Coronary artery (tissue), 2 donors: ENCODE results near the gene PCSK5.

ENCODE experiments used
- DNase-seq: peaks from one replicate; pipeline ENCODE4 v3.0.0-alpha.2; 2017; ENCODE audit warnings: low spot score
- H3K27ac ChIP-seq, 2 donors: fragments of 200-600 bp; sonication (generic); one replicate each; pipeline ENCODE4 v1.5.1; 2016 to 2019
- H3K4me3 ChIP-seq: fragments of 200-600 bp; sonication (generic); 2 replicates; pipeline ENCODE4 v1.5.1; 2016; ENCODE audit warnings: mild to moderate bottlenecking, moderate library complexity
- CTCF ChIP-seq: fragments of 200-600 bp; sonication (generic); IDR thresholded peaks from one replicate; pipeline ENCODE4 v1.5.1; 2019; ENCODE audit warnings: antibody characterized with exemption

The PCSK5 gene

GRCh38 chr9:76215066-76215465, 324.6 kb downstream of the PCSK5 start:
- no peak for DNase-seq
- Histone ChIP-seq H3K4me3 (no peak overlapping the region), H3K27ac (no peak overlapping the region)
- TF ChIP-seq CTCF = no peak

GRCh38 chr9:76216161-76216649, 325.7 kb downstream of the PCSK5 start:
- no peak overlapping the region for H3K27ac ChIP-seq
- TF ChIP-seq CTCF = no peak

GRCh38 chr9:76218117-76218885, 327.8 kb downstream of the PCSK5 start:
- DNase-seq = no peak
- TF ChIP-seq CTCF = no peak
- Histone ChIP-seq H3K4me3 (no peak overlapping the region), H3K27ac (no peak overlapping the region)

More at GRCh38 chr9:76216161-76216649, 325.7 kb downstream of the PCSK5 start:
- no peak overlapping the region for H3K4me3 ChIP-seq
- no peak for DNase-seq

- TF ChIP-seq CTCF = no peak
- no peak for DNase-seq
- no peak overlapping the region for H3K27ac ChIP-seq
- no peak overlapping the region for H3K4me3 ChIP-seq
Observed at GRCh38 chr9:76218886-76219445, 328.5 kb downstream of the PCSK5 start.

GRCh38 chr9:76219560-76220151, 329.2 kb downstream of the PCSK5 start:
- DNase-seq = no peak
- no peak overlapping the region for H3K27ac ChIP-seq
- TF ChIP-seq CTCF = no peak
- no peak overlapping the region for H3K4me3 ChIP-seq

GRCh38 chr9:76221423-76221822, 330.9 kb downstream of the PCSK5 start:
- H3K27ac ChIP-seq = no peak overlapping the region
- no peak for DNase-seq
- TF ChIP-seq CTCF = no peak
- H3K4me3 ChIP-seq = no peak overlapping the region
